ENCODE data around the gene SLC34A2. TPM values are rescaled to one million over a fixed set of nuclear protein-coding genes. Genes with fewer than 3 reads are reported as not detected.

SLC34A2 gene
- total and polyA plus RNA-seq, 2 of the 8 experiments (the other 6 are each of a cell fraction or from before 2014, with no cell fraction given) = 2.2 to 2.9 TPM

GRCh38 chr4:25667931-25668557, 12.4 kb downstream of the SLC34A2 start (continued):
- TF ChIP-seq MAFK (IDR thresholded peaks at IDR 0.05; ENCODE audit: low read depth, low read length) (no peak), NRF1 (IDR thresholded peaks at IDR 0.05; ENCODE audit: low read depth, low read length) (no peak), RBBP5 (IDR thresholded peaks at IDR 0.05; ENCODE audit: borderline replicate concordance, low read depth, low read length) (no peak), POU5F1 (IDR thresholded peaks at IDR 0.05; ENCODE audit: low read depth, low read length) (no peak), CTCF (IDR thresholded peaks at IDR 0.05; ENCODE audit: control extremely low read depth in 1 of 3, insufficient read depth in 1 of 3, low read depth in 1 of 3, low read length in 3 of 3) (peak in 1 of 3 experiments; percentile 4; a peak in 1 of 4 replicates)

Measured in H1 (cell line).